H1 (cell line): ENCODE results near the gene LRP5.

ENCODE experiments used
- CTCF ChIP-seq, 3 experiments: IDR thresholded peaks; 1 replicate in 2 of 3; 2 replicates in 1 of 3; pipeline versions ENCODE4 v1.5.1 to v1.6.1; 2011; ENCODE audit warnings: low read length in 3 of 3, mild to moderate bottlenecking in 3 of 3, inconsistent platforms in 2 of 3, low read depth in 1 of 3, moderate library complexity in 1 of 3; ENCODE audit not compliant: insufficient read depth in 1 of 3; ENCODE audit errors: control extremely low read depth in 1 of 3
- MAX ChIP-seq: IDR thresholded peaks from 2 replicates; pipeline ENCODE4 v1.6.1; 2012; ENCODE audit warnings: inconsistent platforms
- POLR2A ChIP-seq, 2 experiments: IDR thresholded peaks; 1 replicate in 1 of 2; 2 replicates in 1 of 2; pipeline ENCODE4 v1.6.1; 2011; ENCODE audit warnings: low read depth in 2 of 2, low read length in 2 of 2, mild to moderate bottlenecking in 2 of 2; ENCODE audit errors: control extremely low read depth in 1 of 2
- SP1 ChIP-seq: IDR thresholded peaks from 2 replicates; pipeline ENCODE4 v1.6.1; 2011; ENCODE audit warnings: low read depth, low read length
- USF2 ChIP-seq: IDR thresholded peaks from 2 replicates; pipeline ENCODE4 v1.6.1; 2011; ENCODE audit warnings: low read length, improper control_type of control experiment

GRCh38 chr11:68340784-68341556 is 28.6 kb downstream of the LRP5 start:
- no peak for TF ChIP-seq MAX
- no peak for TF ChIP-seq USF2
- no peak for TF ChIP-seq CTCF (IDR thresholded peaks at IDR 0.05; ENCODE audit: control extremely low read depth in 1 of 3, insufficient read depth in 1 of 3, low read depth in 1 of 3, low read length in 3 of 3)
- no peak for TF ChIP-seq SP1
- no peak for TF ChIP-seq POLR2A (IDR thresholded peaks at IDR 0.05; ENCODE audit: control extremely low read depth in 1 of 2, low read depth in 2 of 2, low read length in 2 of 2)
